K562 (cell line): ENCODE measurements around the gene SPATS1. TPM values are rescaled to one million over a fixed set of nuclear protein-coding genes. Genes with fewer than 3 reads are reported as not detected.
A peak's percentile ranks its signal among the peaks of the same experiment; 100 is the strongest.

Experiments used
- ARNT ChIP-seq, 2 experiments: fragments of 450-650 bp; IDR thresholded peaks; 2 replicates each; pipeline ENCODE4 v1.6.1; 2016; ENCODE audit warnings: mild to moderate bottlenecking in 1 of 2
- EGR1 ChIP-seq: fragments of 450-650 bp; conservative IDR thresholded peaks from 2 replicates; pipeline ENCODE4 v1.6.1; 2017; ENCODE audit warnings: mild to moderate bottlenecking
- FUS ChIP-seq: fragments of 200-400 bp; formaldehyde crosslinking; optimal IDR thresholded peaks from 2 replicates; pipeline ENCODE3; 2017; ENCODE audit warnings: low read depth, low read length
- GMEB1 ChIP-seq: fragments of 250-450 bp; sonication (Bioruptor Pico); IDR thresholded peaks from 2 replicates; pipeline ENCODE4 v1.4.0; 2020; ENCODE audit warnings: mild to moderate bottlenecking
- HMGN3 ChIP-seq: IDR thresholded peaks from 2 replicates; pipeline ENCODE4 v1.6.1; 2011; ENCODE audit warnings: borderline replicate concordance, low read depth, mild to moderate bottlenecking, mixed read lengths, low read length; ENCODE audit not compliant: insufficient read length; ENCODE audit errors: extremely low read depth
- HNRNPK ChIP-seq: fragments of 200-400 bp; formaldehyde crosslinking; IDR thresholded peaks from one replicate; pipeline ENCODE4 v1.6.1; 2018; ENCODE audit warnings: mild to moderate bottlenecking, low read depth, low read length; ENCODE audit not compliant: poor library complexity, severe bottlenecking
- PML ChIP-seq: IDR thresholded peaks from 2 replicates; pipeline ENCODE4 v1.6.1; 2012; ENCODE audit warnings: low read length, inconsistent platforms
- RAD51 ChIP-seq: fragments of 450-650 bp; IDR thresholded peaks from 2 replicates; pipeline ENCODE4 v1.7.1; 2016; ENCODE audit warnings: low read depth, mild to moderate bottlenecking, borderline replicate concordance
- RBM15 ChIP-seq: fragments of 200-400 bp; formaldehyde crosslinking; IDR thresholded peaks from 2 replicates; pipeline ENCODE4 v1.6.1; 2018; ENCODE audit warnings: mild to moderate bottlenecking, low read length, moderate library complexity; ENCODE audit not compliant: insufficient read depth
- RBM34 ChIP-seq: fragments of 200-400 bp; formaldehyde crosslinking; IDR thresholded peaks from 2 replicates; pipeline ENCODE4 v1.6.1; 2018; ENCODE audit warnings: low read length, borderline replicate concordance; ENCODE audit not compliant: insufficient read depth
- RFX7 ChIP-seq: fragments of 250-450 bp; sonication (Bioruptor Pico); IDR thresholded peaks from 2 replicates; pipeline ENCODE4 v1.5.1; 2021; ENCODE audit warnings: mild to moderate bottlenecking
- SETDB1 ChIP-seq: IDR thresholded peaks from one replicate; pipeline ENCODE4 v1.6.1; 2012; ENCODE audit warnings: low read length, control low read depth, inconsistent platforms
- SMARCA4 ChIP-seq: fragments of 450-650 bp; IDR thresholded peaks from 2 replicates; pipeline ENCODE4 v1.6.1; 2016
- TAL1 ChIP-seq: fragments of 450-650 bp; IDR thresholded peaks from 2 replicates; pipeline ENCODE4 v1.6.1; 2016; ENCODE audit warnings: mild to moderate bottlenecking
- TBL1XR1 ChIP-seq, 2 experiments: IDR thresholded peaks; 2 replicates each; pipeline ENCODE4 v1.6.1; 2012; ENCODE audit warnings: improper control_type of control experiment in 2 of 2, low read length in 2 of 2, mild to moderate bottlenecking in 1 of 2
- TBP ChIP-seq: optimal IDR thresholded peaks from 2 replicates; pipeline ENCODE3; 2011; ENCODE audit warnings: low read depth, low read length, improper control_type of control experiment
- ZNF124 ChIP-seq: sonication (generic); formaldehyde crosslinking; IDR thresholded peaks from 2 replicates; pipeline ENCODE4 v1.8.1; 2022; ENCODE audit warnings: missing genetic modification reagents
- ZNF134 ChIP-seq: fragments of 250-450 bp; sonication (Bioruptor Pico); conservative IDR thresholded peaks from 2 replicates; pipeline ENCODE4 v1.4.0; 2020
- ZNF263 ChIP-seq: sonication (generic); formaldehyde crosslinking; IDR thresholded peaks from 2 replicates; pipeline ENCODE4 v1.8.0; 2022; ENCODE audit warnings: mild to moderate bottlenecking, missing genetic modification reagents, borderline replicate concordance
- ZNF408 ChIP-seq: fragments of 250-450 bp; sonication (Bioruptor Pico); IDR thresholded peaks from 2 replicates; pipeline ENCODE4 v1.4.0; 2020; ENCODE audit warnings: low read depth, mild to moderate bottlenecking, moderate library complexity
- ZNF561 ChIP-seq: fragments of 450-650 bp; formaldehyde crosslinking; conservative IDR thresholded peaks from 2 replicates; pipeline ENCODE4 v1.4.0; 2020; ENCODE audit warnings: mild to moderate bottlenecking, moderate library complexity
- polyA plus RNA-seq, 8 experiments: library from polyadenylated mRNA; depleted of rRNA in 4 of 8; stranded (reverse) in 5 of 8; unstranded in 3 of 8; fragments of >200 nt; fragmentation: Nextera tagmentation in 2 of 8; fragmentation: Illumina TruSeq in 1 of 8; extraction: Ambion mirVana in 2 of 8; extraction: Trizol in 1 of 8; gene quantifications; 2 replicates each; pipeline versions ENCODE4 v1.2.1 to v1.2.3, GENCODE V29; 2011 to 2014; ENCODE audit warnings: inconsistent platforms in 1 of 8, missing spikeins in 1 of 8
- total RNA-seq, 7 experiments: library from RNA; depleted of rRNA in 6 of 7; stranded (reverse); fragments of >200 nt in 6 of 7; fragmentation: Illumina TruSeq in 2 of 7; extraction: Trizol in 2 of 7; gene quantifications; 2 replicates each; pipeline versions ENCODE4 v1.2.1 to v1.2.3, GENCODE V29; 2011 to 2021; ENCODE audit warnings: low replicate concordance in 1 of 7
- TF ChIP-seq, protein P1 (sequence below): fragments of 450-650 bp; IDR thresholded peaks from 2 replicates; pipeline ENCODE4 v1.6.1; 2016; ENCODE audit warnings: low read depth, mild to moderate bottlenecking, moderate library complexity
- TF ChIP-seq, protein P2 (sequence below): fragments of 450-650 bp; formaldehyde crosslinking; IDR thresholded peaks from 2 replicates; pipeline ENCODE4 v1.4.0; 2022; ENCODE audit warnings: missing genetic modification characterization
- TF ChIP-seq, protein P3 (sequence below), 3 experiments: fragments of 200-800 bp in 1 of 3; sonication (Bioruptor generic) in 1 of 3; sonication (generic) in 1 of 3; formaldehyde crosslinking in 1 of 3; IDR thresholded peaks; 2 replicates each; pipeline versions ENCODE4 v1.6.1 to v1.8.0; 2016 to 2022; ENCODE audit warnings: mild to moderate bottlenecking in 2 of 3, missing compliant biosample characterization in 2 of 3, missing genetic modification characterization in 2 of 3, missing genetic modification reagents in 1 of 3

Gene SPATS1
- total and polyA plus RNA-seq, 9 of the 15 experiments (the other 6 are each of a cell fraction or from before 2014, with no cell fraction given): not detected

GRCh38 chr6:44312901-44313788 is 29.3 kb upstream of the SPATS1 start, which contains the start of gene AARS2 (continued):
- peak; percentile 80 for TF ChIP-seq EGR1
- no peak for TF ChIP-seq HNRNPK
- peak; percentile 15; the same call in 1 of the 2 replicates for TF ChIP-seq RAD51
- TF ChIP-seq ZNF263: peak; percentile 66; the same call in 1 of the 2 replicates
- TF ChIP-seq SETDB1: no peak
- TF ChIP-seq PML: peak; percentile 92
- TF ChIP-seq ZNF134 (CRISPR knock-in tag): 0 out of 2 replicates have a peak, but pooled peaks have one; percentile 5
- no peak for TF ChIP-seq FUS
- TF ChIP-seq ZNF124: no peak
- TF ChIP-seq TBL1XR1 (IDR thresholded peaks at IDR 0.05; ENCODE audit: low read length in 2 of 2): peak in 1 of 2 experiments; percentile 79; a peak in 2 of 4 replicates
- peak; percentile 92 for TF ChIP-seq TBP
- TF ChIP-seq RBM34: no peak
- TF ChIP-seq ARNT (IDR thresholded peaks at IDR 0.05): peak; percentile 69 to 71; a peak in 2 of 4 replicates
- TF ChIP-seq ZNF408 (CRISPR knock-in tag): no peak
- TF ChIP-seq, protein P1, sequence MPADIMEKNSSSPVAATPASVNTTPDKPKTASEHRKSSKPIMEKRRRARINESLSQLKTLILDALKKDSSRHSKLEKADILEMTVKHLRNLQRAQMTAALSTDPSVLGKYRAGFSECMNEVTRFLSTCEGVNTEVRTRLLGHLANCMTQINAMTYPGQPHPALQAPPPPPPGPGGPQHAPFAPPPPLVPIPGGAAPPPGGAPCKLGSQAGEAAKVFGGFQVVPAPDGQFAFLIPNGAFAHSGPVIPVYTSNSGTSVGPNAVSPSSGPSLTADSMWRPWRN: no peak
- TF ChIP-seq, protein P2, sequence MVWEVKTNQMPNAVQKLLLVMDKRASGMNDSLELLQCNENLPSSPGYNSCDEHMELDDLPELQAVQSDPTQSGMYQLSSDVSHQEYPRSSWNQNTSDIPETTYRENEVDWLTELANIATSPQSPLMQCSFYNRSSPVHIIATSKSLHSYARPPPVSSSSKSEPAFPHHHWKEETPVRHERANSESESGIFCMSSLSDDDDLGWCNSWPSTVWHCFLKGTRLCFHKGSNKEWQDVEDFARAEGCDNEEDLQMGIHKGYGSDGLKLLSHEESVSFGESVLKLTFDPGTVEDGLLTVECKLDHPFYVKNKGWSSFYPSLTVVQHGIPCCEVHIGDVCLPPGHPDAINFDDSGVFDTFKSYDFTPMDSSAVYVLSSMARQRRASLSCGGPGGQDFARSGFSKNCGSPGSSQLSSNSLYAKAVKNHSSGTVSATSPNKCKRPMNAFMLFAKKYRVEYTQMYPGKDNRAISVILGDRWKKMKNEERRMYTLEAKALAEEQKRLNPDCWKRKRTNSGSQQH: no peak
- peak; percentile 92 for TF ChIP-seq GMEB1 (CRISPR knock-in tag)
- no peak for TF ChIP-seq RFX7
- no peak for TF ChIP-seq TAL1
- TF ChIP-seq SMARCA4: no peak
- no peak for TF ChIP-seq RBM15
- TF ChIP-seq, protein P3, sequence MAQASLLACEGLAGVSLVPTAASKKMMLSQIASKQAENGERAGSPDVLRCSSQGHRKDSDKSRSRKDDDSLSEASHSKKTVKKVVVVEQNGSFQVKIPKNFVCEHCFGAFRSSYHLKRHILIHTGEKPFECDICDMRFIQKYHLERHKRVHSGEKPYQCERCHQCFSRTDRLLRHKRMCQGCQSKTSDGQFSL (CRISPR knock-in tag; IDR thresholded peaks at IDR 0.05): peak; percentile 53; the same call in 1 of the 2 replicates
- TF ChIP-seq, protein P3 (tag; IDR thresholded peaks at IDR 0.05): no peak; a peak in 1 of 4 replicates
- TF ChIP-seq ZNF561: no peak
- peak; percentile 85 for TF ChIP-seq HMGN3
